ENCODE results near the gene DMKN. TPM values are rescaled to one million over a fixed set of nuclear protein-coding genes. Genes with fewer than 3 reads are reported as not detected.

Gene DMKN
- total RNA-seq, 1 experiment from 2014 or later, result 9.3 TPM

- DNase-seq, result no peak
- Histone ChIP-seq H3K4me1 (ENCODE audit: low read length) (peaks cover 21% of the 10 kb centered on the region), H3K9ac (ENCODE audit: low read length) (no peak overlapping the region), H3K4me2 (ENCODE audit: low read depth, low read length, poor library complexity, severe bottlenecking) (no peak overlapping the region), H3K9me2 (replicated peaks; ENCODE audit: insufficient read depth, low read length) (no peaks in the 10 kb centered on the region), H3K36me3 (ENCODE audit: insufficient read depth, low read length) (no peaks in the 10 kb centered on the region), H3K4me3 (ENCODE audit: low read length) (no peak overlapping the region), H3K27me3 (ENCODE audit: low read length) (no peaks in the 10 kb centered on the region), H3K9me3 (ENCODE audit: low read length) (no peaks in the 10 kb centered on the region), H2AFZ (ENCODE audit: low read length) (no peak overlapping the region), H4K20me1 (ENCODE audit: insufficient read depth, low read depth, low read length) (peaks cover 3% of the 10 kb centered on the region; the same call in 1 of the 2 replicates), H3K27ac (ENCODE audit: low read length) (no peak overlapping the region), H3K79me2 (ENCODE audit: low read length) (no peaks in the 10 kb centered on the region)
Measured at GRCh38 chr19:35454663-35455062, 58.8 kb downstream of the DMKN start.

DNA sequence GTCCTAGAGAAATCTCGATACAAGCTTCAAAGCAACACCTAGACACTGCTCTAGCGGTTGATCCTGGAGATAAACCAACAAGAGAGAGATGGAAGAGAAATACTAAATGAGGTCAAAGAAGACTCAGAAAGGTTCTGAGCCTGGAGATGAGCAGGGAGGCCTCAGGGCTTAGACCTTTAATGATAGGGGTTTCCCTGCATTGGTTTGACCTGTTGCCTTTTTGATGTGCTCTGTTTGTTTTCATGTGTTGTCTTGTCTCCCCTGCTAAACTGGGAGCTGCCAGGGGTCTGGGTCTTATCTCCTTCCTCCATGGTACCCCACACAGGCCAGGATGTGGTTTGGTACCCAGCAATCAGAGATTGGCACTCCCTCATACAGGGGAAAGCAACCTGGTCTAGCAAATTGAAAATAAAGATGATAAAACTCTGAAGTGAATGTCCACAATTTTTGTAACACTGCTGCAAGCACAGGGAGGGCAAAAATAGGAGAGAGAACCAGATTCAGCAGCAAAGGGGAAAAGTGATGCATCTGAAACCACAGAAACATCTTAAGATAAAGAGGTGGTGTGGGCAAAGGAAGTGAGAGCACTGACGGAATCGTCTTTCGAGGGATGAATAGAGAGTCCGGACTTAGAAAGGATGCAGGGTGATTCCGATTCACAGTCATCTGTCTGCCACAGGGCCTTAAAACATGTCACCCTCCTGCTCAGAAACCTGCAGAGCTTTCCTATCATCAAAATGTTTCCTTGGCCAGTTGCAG lies 61.9 kb downstream of the DMKN start:
- H3K36me3 ChIP-seq (ENCODE audit: insufficient read depth, low read length), result no peaks in the 10 kb centered on the region
- H3K79me2 ChIP-seq (ENCODE audit: low read length), result no peaks in the 10 kb centered on the region
- no peak overlapping the region for H3K27ac ChIP-seq (ENCODE audit: low read length)
- no peak overlapping the region for H3K4me3 ChIP-seq (ENCODE audit: low read length)
- no peaks in the 10 kb centered on the region for H3K9me2 ChIP-seq (replicated peaks; ENCODE audit: insufficient read depth, low read length)
- H3K27me3 ChIP-seq (ENCODE audit: low read length), result no peaks in the 10 kb centered on the region
- no peak overlapping the region for H3K9ac ChIP-seq (ENCODE audit: low read length)
- no peaks in the 10 kb centered on the region for H3K9me3 ChIP-seq (ENCODE audit: low read length)
- DNase-seq, result peak; percentile 60
- no peaks in the 10 kb centered on the region for H3K4me1 ChIP-seq (ENCODE audit: low read length)
- no peak overlapping the region for H3K4me2 ChIP-seq (ENCODE audit: low read depth, low read length, poor library complexity, severe bottlenecking)
- H4K20me1 ChIP-seq (ENCODE audit: insufficient read depth, low read depth, low read length), result no peaks in the 10 kb centered on the region
- no peak overlapping the region for H2AFZ ChIP-seq (ENCODE audit: low read length)

- Histone ChIP-seq H3K27me3 (ENCODE audit: low read length) (no peaks in the 10 kb centered on the region), H3K9ac (ENCODE audit: low read length) (no peak overlapping the region), H4K20me1 (ENCODE audit: insufficient read depth, low read depth, low read length) (no peaks in the 10 kb centered on the region), H3K79me2 (ENCODE audit: low read length) (no peaks in the 10 kb centered on the region), H3K27ac (ENCODE audit: low read length) (no peak overlapping the region), H3K4me3 (ENCODE audit: low read length) (no peak overlapping the region), H3K4me2 (ENCODE audit: low read depth, low read length, poor library complexity, severe bottlenecking) (no peak overlapping the region), H2AFZ (ENCODE audit: low read length) (no peak overlapping the region), H3K36me3 (ENCODE audit: insufficient read depth, low read length) (no peaks in the 10 kb centered on the region), H3K9me2 (replicated peaks; ENCODE audit: insufficient read depth, low read length) (no peaks in the 10 kb centered on the region), H3K4me1 (ENCODE audit: low read length) (no peaks in the 10 kb centered on the region), H3K9me3 (ENCODE audit: low read length) (no peaks in the 10 kb centered on the region)
- DNase-seq, result no peak
Measured at GRCh38 chr19:35449359-35450043, 63.9 kb downstream of the DMKN start.

GRCh38 chr19:35447606-35448469 lies 65.6 kb downstream of the DMKN start, which contains the start of gene FFAR2:
Gene FFAR2, plus strand, starts transcription at chr19:35448257. Its CDS starts 1,458 bp downstream, at chr19:35449715.
- no peak within 1 kb of the TSS for H3K9ac ChIP-seq (ENCODE audit: low read length)
- DNase-seq, result no peak
- no peak within 1 kb of the TSS for H3K4me3 ChIP-seq (ENCODE audit: low read length)
- no peaks in the 10 kb centered on the region for H3K27me3 ChIP-seq (ENCODE audit: low read length)
- no peak within 1 kb of the TSS for H3K27ac ChIP-seq (ENCODE audit: low read length)
- no peaks in the 10 kb centered on the region for H4K20me1 ChIP-seq (ENCODE audit: insufficient read depth, low read depth, low read length)
- no peaks in the 10 kb centered on the region for H3K9me2 ChIP-seq (replicated peaks; ENCODE audit: insufficient read depth, low read length)
- no peaks in the 10 kb centered on the region for H3K79me2 ChIP-seq (ENCODE audit: low read length)
- peaks cover 2% of the 10 kb centered on the region for H3K4me1 ChIP-seq (ENCODE audit: low read length)
- H3K4me2 ChIP-seq (ENCODE audit: low read depth, low read length, poor library complexity, severe bottlenecking), result no peak within 1 kb of the TSS
- no peaks in the 10 kb centered on the region for H3K9me3 ChIP-seq (ENCODE audit: low read length)
- no peak within 1 kb of the TSS for H2AFZ ChIP-seq (ENCODE audit: low read length)
- no peaks in the 10 kb centered on the region for H3K36me3 ChIP-seq (ENCODE audit: insufficient read depth, low read length)

Other genes starting within 250 kb of the DMKN start
- 97.9 and 224 TPM in 2 replicates for gene USF2, start 244.7 kb downstream of the DMKN start, total RNA-seq (2014; rRNA removed; shearing (Covaris generic); ENCODE audit: low replicate concordance)
- gene HAMP, start 231.1 kb downstream of the DMKN start, total RNA-seq (2014; rRNA removed; shearing (Covaris generic); ENCODE audit: low replicate concordance), result 0.45 TPM in 1 of 2 replicates, not detected in the other
- 0.36 TPM in 1 of 2 replicates, not detected in the other for gene MAG, start 221.5 kb downstream of the DMKN start, total RNA-seq (2014; rRNA removed; shearing (Covaris generic); ENCODE audit: low replicate concordance)
- 454 and 602 TPM in 2 replicates for gene CD22, start 184.5 kb downstream of the DMKN start, total RNA-seq (2014; rRNA removed; shearing (Covaris generic); ENCODE audit: low replicate concordance)
- gene FFAR1, start 165.7 kb downstream of the DMKN start, total RNA-seq (2014; rRNA removed; shearing (Covaris generic); ENCODE audit: low replicate concordance), result 0.34 and 2.0 TPM in 2 replicates
- gene FFAR3, start 155.2 kb downstream of the DMKN start, total RNA-seq (2014; rRNA removed; shearing (Covaris generic); ENCODE audit: low replicate concordance), result not detected in 2 replicates
- gene GPR42, start 142.6 kb downstream of the DMKN start, total RNA-seq (2014; rRNA removed; shearing (Covaris generic); ENCODE audit: low replicate concordance), result not detected in 2 replicates
- gene FFAR2, start 65.4 kb downstream of the DMKN start, total RNA-seq (2014; rRNA removed; shearing (Covaris generic); ENCODE audit: low replicate concordance), result not detected in 2 replicates
- gene KRTDAP, start 23.2 kb downstream of the DMKN start, total RNA-seq (2014; rRNA removed; shearing (Covaris generic); ENCODE audit: low replicate concordance), result not detected in 2 replicates
- 0.25 TPM in 1 of 2 replicates, not detected in the other for gene SBSN, start 14.7 kb upstream of the DMKN start, total RNA-seq (2014; rRNA removed; shearing (Covaris generic); ENCODE audit: low replicate concordance)
- gene GAPDHS, start 19.8 kb upstream of the DMKN start, total RNA-seq (2014; rRNA removed; shearing (Covaris generic); ENCODE audit: low replicate concordance), result not detected in 2 replicates
- gene TMEM147, start 32.0 kb upstream of the DMKN start, total RNA-seq (2014; rRNA removed; shearing (Covaris generic); ENCODE audit: low replicate concordance), result 125 and 126 TPM in 2 replicates
- 0.37 and 0.40 TPM in 2 replicates for gene ATP4A, start 50.0 kb upstream of the DMKN start, total RNA-seq (2014; rRNA removed; shearing (Covaris generic); ENCODE audit: low replicate concordance)
- not detected in 2 replicates for gene PMIS2, start 72.5 kb upstream of the DMKN start, total RNA-seq (2014; rRNA removed; shearing (Covaris generic); ENCODE audit: low replicate concordance)
- 12.5 and 26.2 TPM in 2 replicates for gene HAUS5, start 99.1 kb upstream of the DMKN start, total RNA-seq (2014; rRNA removed; shearing (Covaris generic); ENCODE audit: low replicate concordance)
- gene RBM42, start 115.4 kb upstream of the DMKN start, total RNA-seq (2014; rRNA removed; shearing (Covaris generic); ENCODE audit: low replicate concordance), result 36.9 and 82.1 TPM in 2 replicates
- 0.54 and 0.75 TPM in 2 replicates for gene ETV2, start 128.1 kb upstream of the DMKN start, total RNA-seq (2014; rRNA removed; shearing (Covaris generic); ENCODE audit: low replicate concordance)
- 445 and 611 TPM in 2 replicates for gene COX6B1, start 134.7 kb upstream of the DMKN start, total RNA-seq (2014; rRNA removed; shearing (Covaris generic); ENCODE audit: low replicate concordance)
- not detected in 2 replicates for gene UPK1A, start 152.9 kb upstream of the DMKN start, total RNA-seq (2014; rRNA removed; shearing (Covaris generic); ENCODE audit: low replicate concordance)
- gene ZBTB32, start 190.9 kb upstream of the DMKN start, total RNA-seq (2014; rRNA removed; shearing (Covaris generic); ENCODE audit: low replicate concordance), result not detected in 2 replicates
- 15.3 and 21.4 TPM in 2 replicates for gene KMT2B, start 204.4 kb upstream of the DMKN start, total RNA-seq (2014; rRNA removed; shearing (Covaris generic); ENCODE audit: low replicate concordance)
- gene IGFLR1, start 228.8 kb upstream of the DMKN start, total RNA-seq (2014; rRNA removed; shearing (Covaris generic); ENCODE audit: low replicate concordance), result 1.5 and 15.2 TPM in 2 replicates
- 31.7 and 50.4 TPM in 2 replicates for gene U2AF1L4, start 231.8 kb upstream of the DMKN start, total RNA-seq (2014; rRNA removed; shearing (Covaris generic); ENCODE audit: low replicate concordance)
- gene PSENEN, start 232.0 kb upstream of the DMKN start, total RNA-seq (2014; rRNA removed; shearing (Covaris generic); ENCODE audit: low replicate concordance), result 47.7 and 112 TPM in 2 replicates
- 5.9 and 12.4 TPM in 2 replicates for gene LIN37, start 234.9 kb upstream of the DMKN start, total RNA-seq (2014; rRNA removed; shearing (Covaris generic); ENCODE audit: low replicate concordance)
- gene HSPB6, start 243.4 kb upstream of the DMKN start, total RNA-seq (2014; rRNA removed; shearing (Covaris generic); ENCODE audit: low replicate concordance), result 0.18 and 1.5 TPM in 2 replicates
- 16.6 and 17.5 TPM in 2 replicates for gene PROSER3, start 244.5 kb upstream of the DMKN start, total RNA-seq (2014; rRNA removed; shearing (Covaris generic); ENCODE audit: low replicate concordance)

Data from Karpas-422 (cell line).